Measurements from ENCODE around the gene UBE2H. TPM values are rescaled to one million over a fixed set of nuclear protein-coding genes. Genes with fewer than 3 reads are reported as not detected.

The UBE2H gene
- total RNA-seq (2013; cell fraction: nucleolus; rRNA removed) = 127 and 133 TPM in 2 replicates
- total RNA-seq (2014; rRNA removed) = 21.0 and 21.8 TPM in 2 replicates
- total RNA-seq (2014; rRNA removed; fragmentation: Illumina TruSeq; extraction: Trizol) = 30.6 and 35.6 TPM in 2 replicates
- total RNA-seq (2021) = 40.7 and 43.4 TPM in 2 replicates
- polyA plus RNA-seq (2011; ENCODE audit: low read depth) = 28.7 TPM
- polyA plus RNA-seq (2011; rRNA removed) = 75.5 and 127 TPM in 2 replicates
- polyA plus RNA-seq (2011; cell fraction: cytosol; rRNA removed) = 26.5 and 36.9 TPM in 2 replicates
- polyA plus RNA-seq (2011; cell fraction: nucleus; rRNA removed) = 24.6 and 30.6 TPM in 2 replicates
- 37.4 and 38.8 TPM in 2 replicates for polyA plus RNA-seq (2012)
- polyA plus RNA-seq (2014; fragmentation: Illumina TruSeq; extraction: Trizol) = 49.8 and 80.4 TPM in 2 replicates
- 10 to 100 TPM; 15.6 to 16.8 TPM for polyA plus RNA-seq (2014; fragmentation: Nextera tagmentation; extraction: Ambion mirVana)
- 25.1 and 29.9 TPM in 2 replicates for polyA plus RNA-seq (2014; rRNA removed)
- polyA plus RNA-seq (2016; fragmentation: Nextera tagmentation; extraction: Ambion mirVana) = 10 to 100 TPM; 28.4 to 38.7 TPM
- polyA minus RNA-seq (2011; rRNA and poly(A)+ RNA removed) = 38.4 and 53.8 TPM in 2 replicates
- polyA minus RNA-seq (2011; cell fraction: cytosol; rRNA and poly(A)+ RNA removed) = 16.2 and 27.7 TPM in 2 replicates
- 19.1 and 37.6 TPM in 2 replicates for polyA minus RNA-seq (2011; cell fraction: nucleus; rRNA and poly(A)+ RNA removed)
- Bru-seq, nascent RNA = percentile 90 among the genes with signal in this experiment
- percentile 88 among the genes with signal in this experiment for BruChase-seq, experiment 1, labeled RNA remaining after a 6-hour chase
- BruChase-seq, experiment 2, labeled RNA remaining after a 2-hour chase = percentile 87 among the genes with signal in this experiment
- long read RNA-seq, experiment 1, partial matches to known transcripts = 0 of 1 reads
- long read RNA-seq, experiment 1, other reads (novel, unspliced or antisense) = 1 of 1 reads
- long read RNA-seq, experiment 2, full-length matches to known transcripts = 13 of 41 reads
- long read RNA-seq, experiment 2, partial matches to known transcripts = 7 of 41 reads
- long read RNA-seq, experiment 2, other reads (novel, unspliced or antisense) = 21 of 41 reads

DNA sequence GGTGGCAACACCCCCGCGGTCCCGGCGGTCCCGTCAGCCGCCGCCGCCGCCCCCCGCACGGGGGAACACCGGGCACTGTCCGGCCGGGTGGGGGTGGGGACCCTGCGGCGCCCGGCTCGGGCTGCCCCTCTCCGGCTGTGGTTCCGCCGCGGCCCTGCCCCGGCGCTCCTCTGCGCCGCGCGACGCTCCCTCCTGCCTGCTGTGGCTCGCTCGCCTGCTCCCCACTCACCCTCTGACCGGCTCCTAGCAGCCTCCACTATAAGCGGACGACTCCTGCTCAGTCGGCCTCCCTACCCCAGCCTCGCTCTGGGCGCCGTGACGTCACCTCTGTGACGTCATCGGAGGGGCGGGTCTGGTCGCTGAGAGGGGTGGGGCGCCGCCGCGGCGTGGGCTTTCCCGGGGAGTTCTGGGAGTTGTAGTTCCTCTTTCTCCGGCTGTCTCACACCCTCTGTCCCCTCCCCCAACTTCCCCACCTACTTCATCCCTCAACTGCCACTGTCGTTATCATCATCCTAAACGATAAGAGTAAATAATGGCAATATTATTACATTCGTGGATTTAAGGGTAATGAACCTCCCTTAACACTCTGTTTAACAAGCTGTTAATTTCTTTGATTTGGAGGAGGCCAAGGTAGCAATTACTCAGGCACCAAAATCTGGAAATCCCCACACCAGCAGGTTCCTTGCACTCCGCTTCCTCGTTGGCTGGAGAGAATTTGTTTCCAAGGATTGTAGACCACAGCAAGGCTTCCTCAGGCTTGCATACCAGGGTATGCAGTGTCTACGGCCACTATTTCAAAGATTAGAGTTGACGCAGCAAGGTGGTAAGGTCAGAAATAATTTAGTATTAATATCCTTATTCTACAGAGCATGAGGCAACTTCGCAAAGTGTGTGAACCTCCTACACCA is at the start of gene UBE2H:
TSS of gene UBE2H (minus strand) at position 308 of the 908 bp plus-strand sequence. CDS start 405 bp downstream, outside the sequence.
- ChIA-PET RAD21 (ENCODE audit: unreplicated experiment) (interaction anchor here (1.9 to 5.3 kb wide), 4 partner anchors 20 to 57 kb away, joined by 5 to 84 read pairs (median 10); no protein-coding TSS in a partner anchor), SMC1A (ENCODE audit: uncharacterized antibody, unreplicated experiment) (interaction anchor here (1.4 to 7.6 kb wide), 3 partner anchors 10 to 97 kb away, joined by 4 to 57 read pairs (median 4); no protein-coding TSS in a partner anchor), POLR2A (interaction anchor here (0.6 to 6.1 kb wide), 3 partner anchors 23 to 57 kb away, joined by 3 to 54 read pairs (median 3); no protein-coding TSS in a partner anchor), CTCF (interaction anchor here (1.1 to 4.5 kb wide), 4 partner anchors 10 to 340 kb away, joined by 3 to 51 read pairs (median 4); no protein-coding TSS in a partner anchor)
- ATAC-seq = peak; percentile 60
- H3K4me1 ChIP-seq (ENCODE audit: control insufficient read depth, insufficient read depth, low read length) = peaks cover 10% of the 10 kb centered on the region; the same call in 1 of the 2 replicates
- H3K4me2 ChIP-seq (ENCODE audit: control insufficient read depth, insufficient read depth) = peak within 1 kb of the TSS; percentile 41
- H2AFZ ChIP-seq (ENCODE audit: control insufficient read depth, low read depth, low read length) = peak within 1 kb of the TSS; percentile 68
- peak within 1 kb of the TSS; percentile 80 for H3K9ac ChIP-seq (ENCODE audit: control insufficient read depth, insufficient read depth, low read length)
- intact Hi-C loops (cut with micrococcal nuclease; ENCODE audit: unreplicated experiment) (no loop called here), in situ Hi-C loops (cut with MboI) (no loop called here)
- BruUV-seq (replicated peaks) = no TSS peak
- H3K4me3 ChIP-seq = peak within 1 kb of the TSS; percentile 98
- peak within 1 kb of the TSS; percentile 99 for H3K27ac ChIP-seq (ENCODE audit: control insufficient read depth, insufficient read depth)
- H3K36me3 ChIP-seq (ENCODE audit: control insufficient read depth in 2 of 2, insufficient read depth in 2 of 2, low read length in 1 of 2) = peaks cover 0 to 4% of the 10 kb centered on the region in 2 experiments; a peak in 1 of 4 replicates
- H4K20me1 ChIP-seq (ENCODE audit: control insufficient read depth, insufficient read depth) = peaks cover 2% of the 10 kb centered on the region; the same call in 1 of the 2 replicates
- DNase-seq (ENCODE audit: low read depth, low spot score) = peak; percentile 72
- H3K27me3 ChIP-seq (replicated peaks in 1 of 2; ENCODE audit: control insufficient read depth in 2 of 2, insufficient read depth in 2 of 2, low read length in 1 of 2) = no peaks in the 10 kb centered on the region
- H3K79me2 ChIP-seq (ENCODE audit: control insufficient read depth, insufficient read depth, low read length) = peaks cover 49% of the 10 kb centered on the region
- H3K9me3 ChIP-seq (replicated peaks; ENCODE audit: control insufficient read depth, insufficient read depth, low read length) = no peaks in the 10 kb centered on the region
- 6% methylated on average over 41 of the region's 58 CpGs for WGBS (ENCODE audit: insufficient coverage, insufficient replicate concordance, low lambda C conversion rate, missing lambda C conversion rate)
- peak; percentile 82 for FAIRE-seq
- TF ChIP-seq TCF3 (IDR thresholded peaks at IDR 0.05; ENCODE audit: borderline replicate concordance, insufficient read depth, low read depth, low read length) (0 out of 2 replicates have a peak, but pooled peaks have one; percentile 47), GABPA (IDR thresholded peaks at IDR 0.05; ENCODE audit: low read depth) (no peak), RAD21 (IDR thresholded peaks at IDR 0.05; ENCODE audit: insufficient read depth, low read depth, low read length) (no peak), BCL11A (IDR thresholded peaks at IDR 0.05; ENCODE audit: low read depth, low read length) (no peak), CREB1 (IDR thresholded peaks at IDR 0.05; ENCODE audit: low read depth) (peak; percentile 97), KLF5 (IDR thresholded peaks at IDR 0.05; ENCODE audit: partially characterized antibody) (no peak), CBFB (IDR thresholded peaks at IDR 0.05; ENCODE audit: low read depth) (no peak), RAD51 (IDR thresholded peaks at IDR 0.05) (no peak), IKZF1 (conservative IDR thresholded peaks at IDR 0.05) (peak; percentile 90), SREBF1 (IDR thresholded peaks at IDR 0.05; ENCODE audit: low read length) (peak; percentile 49; the same call in 1 of the 2 replicates), EGR1 (IDR thresholded peaks at IDR 0.05; ENCODE audit: borderline replicate concordance in 1 of 2, low read depth in 2 of 2, low read length in 2 of 2) (peak in 1 of 2 experiments; percentile 75; a peak in 2 of 3 replicates), ESRRA (IDR thresholded peaks at IDR 0.05; ENCODE audit: low read length) (no peak), FOXK2 (IDR thresholded peaks at IDR 0.05) (no peak), NR2F1 (conservative IDR thresholded peaks at IDR 0.05) (peak; percentile 68), SP1 (IDR thresholded peaks at IDR 0.05; ENCODE audit: low read depth, low read length) (peak; percentile 52), KAT2A (conservative IDR thresholded peaks at IDR 0.05; ENCODE audit: control insufficient read depth, low read depth, low read length) (no peak), EED (IDR thresholded peaks at IDR 0.05; ENCODE audit: low read depth) (no peak), SMARCA5 (IDR thresholded peaks at IDR 0.05) (peak; percentile 97), ZBED1 (IDR thresholded peaks at IDR 0.05; ENCODE audit: borderline replicate concordance) (no peak)
- TF ChIP-seq, protein P1, sequence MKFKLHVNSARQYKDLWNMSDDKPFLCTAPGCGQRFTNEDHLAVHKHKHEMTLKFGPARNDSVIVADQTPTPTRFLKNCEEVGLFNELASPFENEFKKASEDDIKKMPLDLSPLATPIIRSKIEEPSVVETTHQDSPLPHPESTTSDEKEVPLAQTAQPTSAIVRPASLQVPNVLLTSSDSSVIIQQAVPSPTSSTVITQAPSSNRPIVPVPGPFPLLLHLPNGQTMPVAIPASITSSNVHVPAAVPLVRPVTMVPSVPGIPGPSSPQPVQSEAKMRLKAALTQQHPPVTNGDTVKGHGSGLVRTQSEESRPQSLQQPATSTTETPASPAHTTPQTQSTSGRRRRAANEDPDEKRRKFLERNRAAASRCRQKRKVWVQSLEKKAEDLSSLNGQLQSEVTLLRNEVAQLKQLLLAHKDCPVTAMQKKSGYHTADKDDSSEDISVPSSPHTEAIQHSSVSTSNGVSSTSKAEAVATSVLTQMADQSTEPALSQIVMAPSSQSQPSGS (IDR thresholded peaks at IDR 0.05; ENCODE audit: low read length) = peak; percentile 93

Data from GM12878 (cell line).